ENCODE results near the gene CXCR5.

Gene CXCR5

DNA sequence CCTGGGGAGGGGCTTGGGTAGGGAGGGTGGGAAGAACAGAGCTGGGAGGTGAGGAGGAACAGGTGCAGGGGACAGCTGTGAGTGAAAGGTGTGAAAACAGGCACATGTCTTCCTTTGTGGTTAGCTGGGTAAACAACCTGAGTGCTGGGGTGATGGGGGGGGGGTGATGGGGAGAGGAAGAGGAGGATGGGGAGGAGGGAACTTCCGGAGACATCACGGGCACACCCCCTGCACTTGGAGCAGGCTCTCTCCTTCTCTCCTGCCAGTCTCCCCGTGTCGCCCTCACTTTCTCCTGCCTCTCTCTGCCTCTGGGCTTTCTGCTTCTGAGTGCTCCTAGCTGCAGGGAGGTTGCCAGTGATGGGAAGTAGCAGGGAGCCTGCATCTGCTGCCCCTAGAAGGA lies 8.8 kb downstream of the CXCR5 start:
- H3K4me1 ChIP-seq (ENCODE audit: control insufficient read depth in 1 of 2, insufficient read depth in 1 of 2, low read depth in 1 of 2, low read length in 1 of 2) = peaks cover 57 to 66% of the 10 kb centered on the region in 2 experiments
- no peaks in the 10 kb centered on the region for H3K27me3 ChIP-seq
- TF ChIP-seq, protein P1, sequence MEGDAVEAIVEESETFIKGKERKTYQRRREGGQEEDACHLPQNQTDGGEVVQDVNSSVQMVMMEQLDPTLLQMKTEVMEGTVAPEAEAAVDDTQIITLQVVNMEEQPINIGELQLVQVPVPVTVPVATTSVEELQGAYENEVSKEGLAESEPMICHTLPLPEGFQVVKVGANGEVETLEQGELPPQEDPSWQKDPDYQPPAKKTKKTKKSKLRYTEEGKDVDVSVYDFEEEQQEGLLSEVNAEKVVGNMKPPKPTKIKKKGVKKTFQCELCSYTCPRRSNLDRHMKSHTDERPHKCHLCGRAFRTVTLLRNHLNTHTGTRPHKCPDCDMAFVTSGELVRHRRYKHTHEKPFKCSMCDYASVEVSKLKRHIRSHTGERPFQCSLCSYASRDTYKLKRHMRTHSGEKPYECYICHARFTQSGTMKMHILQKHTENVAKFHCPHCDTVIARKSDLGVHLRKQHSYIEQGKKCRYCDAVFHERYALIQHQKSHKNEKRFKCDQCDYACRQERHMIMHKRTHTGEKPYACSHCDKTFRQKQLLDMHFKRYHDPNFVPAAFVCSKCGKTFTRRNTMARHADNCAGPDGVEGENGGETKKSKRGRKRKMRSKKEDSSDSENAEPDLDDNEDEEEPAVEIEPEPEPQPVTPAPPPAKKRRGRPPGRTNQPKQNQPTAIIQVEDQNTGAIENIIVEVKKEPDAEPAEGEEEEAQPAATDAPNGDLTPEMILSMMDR (IDR thresholded peaks at IDR 0.05) = no peak
- no peaks in the 10 kb centered on the region for H3K36me3 ChIP-seq
- peak overlapping the region; percentile 48 to 53 for H3K4me3 ChIP-seq (ENCODE audit: low read depth in 1 of 2, low read length in 1 of 2)
- no peaks in the 10 kb centered on the region for H3K9me3 ChIP-seq
- H3K27ac ChIP-seq = peak overlapping the region; percentile 97

DNA sequence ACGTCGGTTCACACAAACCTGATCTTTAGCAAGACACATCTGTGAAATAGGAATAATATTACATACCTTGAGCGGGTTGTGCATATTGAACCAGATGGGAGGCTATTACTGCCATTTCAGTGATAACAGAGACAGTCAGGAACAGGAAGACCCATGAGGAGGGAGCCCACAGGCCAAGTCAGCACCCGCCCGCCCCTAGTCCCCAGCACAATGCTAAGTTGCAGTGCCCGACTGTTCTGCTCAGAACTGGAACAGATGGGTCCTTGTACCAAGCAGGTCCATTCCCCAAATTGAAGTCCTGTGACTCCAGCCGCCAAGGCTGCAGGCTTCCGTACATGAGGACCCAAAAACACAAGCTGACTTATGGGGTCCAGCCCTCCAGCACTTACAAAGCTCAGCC lies 9.3 kb downstream of the CXCR5 start:
- peak overlapping the region; percentile 48 to 53 for H3K4me3 ChIP-seq (ENCODE audit: low read depth in 1 of 2, low read length in 1 of 2)
- peaks cover 59 to 68% of the 10 kb centered on the region in 2 experiments for H3K4me1 ChIP-seq (ENCODE audit: control insufficient read depth in 1 of 2, insufficient read depth in 1 of 2, low read depth in 1 of 2, low read length in 1 of 2)

DNA sequence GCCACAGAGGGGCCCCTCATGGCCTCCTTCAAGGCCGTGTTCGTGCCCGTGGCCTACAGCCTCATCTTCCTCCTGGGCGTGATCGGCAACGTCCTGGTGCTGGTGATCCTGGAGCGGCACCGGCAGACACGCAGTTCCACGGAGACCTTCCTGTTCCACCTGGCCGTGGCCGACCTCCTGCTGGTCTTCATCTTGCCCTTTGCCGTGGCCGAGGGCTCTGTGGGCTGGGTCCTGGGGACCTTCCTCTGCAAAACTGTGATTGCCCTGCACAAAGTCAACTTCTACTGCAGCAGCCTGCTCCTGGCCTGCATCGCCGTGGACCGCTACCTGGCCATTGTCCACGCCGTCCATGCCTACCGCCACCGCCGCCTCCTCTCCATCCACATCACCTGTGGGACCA lies 10.0 kb downstream of the CXCR5 start:
- peak overlapping the region; percentile 97 for H3K27ac ChIP-seq

More for the DNA sequence above, 9.3 kb downstream of the CXCR5 start:
- Histone ChIP-seq H3K27ac (peak overlapping the region; percentile 97), H3K36me3 (no peaks in the 10 kb centered on the region), H3K27me3 (no peaks in the 10 kb centered on the region), H3K9me3 (no peaks in the 10 kb centered on the region)
- TF ChIP-seq, protein P1 (IDR thresholded peaks at IDR 0.05) = no peak

DNA sequence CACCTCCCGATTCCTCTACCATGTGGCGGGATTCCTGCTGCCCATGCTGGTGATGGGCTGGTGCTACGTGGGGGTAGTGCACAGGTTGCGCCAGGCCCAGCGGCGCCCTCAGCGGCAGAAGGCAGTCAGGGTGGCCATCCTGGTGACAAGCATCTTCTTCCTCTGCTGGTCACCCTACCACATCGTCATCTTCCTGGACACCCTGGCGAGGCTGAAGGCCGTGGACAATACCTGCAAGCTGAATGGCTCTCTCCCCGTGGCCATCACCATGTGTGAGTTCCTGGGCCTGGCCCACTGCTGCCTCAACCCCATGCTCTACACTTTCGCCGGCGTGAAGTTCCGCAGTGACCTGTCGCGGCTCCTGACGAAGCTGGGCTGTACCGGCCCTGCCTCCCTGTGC lies 10.5 kb downstream of the CXCR5 start:
- TF ChIP-seq, protein P1 (IDR thresholded peaks at IDR 0.05) = no peak
- Histone ChIP-seq H3K4me3 (ENCODE audit: low read depth in 1 of 2, low read length in 1 of 2) (no peak overlapping the region), H3K9me3 (no peaks in the 10 kb centered on the region), H3K4me1 (ENCODE audit: control insufficient read depth in 1 of 2, insufficient read depth in 1 of 2, low read depth in 1 of 2, low read length in 1 of 2) (peaks cover 59 to 68% of the 10 kb centered on the region in 2 experiments), H3K27ac (no peak overlapping the region), H3K27me3 (no peaks in the 10 kb centered on the region), H3K36me3 (no peaks in the 10 kb centered on the region)

More for the DNA sequence above, 10.0 kb downstream of the CXCR5 start:
- Histone ChIP-seq H3K4me3 (ENCODE audit: low read depth in 1 of 2, low read length in 1 of 2) (no peak overlapping the region), H3K4me1 (ENCODE audit: control insufficient read depth in 1 of 2, insufficient read depth in 1 of 2, low read depth in 1 of 2, low read length in 1 of 2) (peaks cover 59 to 68% of the 10 kb centered on the region in 2 experiments), H3K27me3 (no peaks in the 10 kb centered on the region), H3K9me3 (no peaks in the 10 kb centered on the region), H3K36me3 (no peaks in the 10 kb centered on the region)
- TF ChIP-seq, protein P1 (IDR thresholded peaks at IDR 0.05) = no peak

DNA sequence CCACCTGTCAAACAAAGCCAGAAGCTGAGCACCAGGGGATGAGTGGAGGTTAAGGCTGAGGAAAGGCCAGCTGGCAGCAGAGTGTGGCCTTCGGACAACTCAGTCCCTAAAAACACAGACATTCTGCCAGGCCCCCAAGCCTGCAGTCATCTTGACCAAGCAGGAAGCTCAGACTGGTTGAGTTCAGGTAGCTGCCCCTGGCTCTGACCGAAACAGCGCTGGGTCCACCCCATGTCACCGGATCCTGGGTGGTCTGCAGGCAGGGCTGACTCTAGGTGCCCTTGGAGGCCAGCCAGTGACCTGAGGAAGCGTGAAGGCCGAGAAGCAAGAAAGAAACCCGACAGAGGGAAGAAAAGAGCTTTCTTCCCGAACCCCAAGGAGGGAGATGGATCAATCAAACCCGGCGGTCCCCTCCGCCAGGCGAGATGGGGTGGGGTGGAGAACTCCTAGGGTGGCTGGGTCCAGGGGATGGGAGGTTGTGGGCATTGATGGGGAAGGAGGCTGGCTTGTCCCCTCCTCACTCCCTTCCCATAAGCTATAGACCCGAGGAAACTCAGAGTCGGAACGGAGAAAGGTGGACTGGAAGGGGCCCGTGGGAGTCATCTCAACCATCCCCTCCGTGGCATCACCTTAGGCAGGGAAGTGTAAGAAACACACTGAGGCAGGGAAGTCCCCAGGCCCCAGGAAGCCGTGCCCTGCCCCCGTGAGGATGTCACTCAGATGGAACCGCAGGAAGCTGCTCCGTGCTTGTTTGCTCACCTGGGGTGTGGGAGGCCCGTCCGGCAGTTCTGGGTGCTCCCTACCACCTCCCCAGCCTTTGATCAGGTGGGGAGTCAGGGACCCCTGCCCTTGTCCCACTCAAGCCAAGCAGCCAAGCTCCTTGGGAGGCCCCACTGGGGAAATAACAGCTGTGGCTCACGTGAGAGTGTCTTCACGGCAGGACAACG lies 11.7 kb downstream of the CXCR5 start:
- H3K4me3 ChIP-seq (ENCODE audit: low read depth in 1 of 2, low read length in 1 of 2) = no peak overlapping the region
- H3K4me1 ChIP-seq (ENCODE audit: control insufficient read depth in 1 of 2, insufficient read depth in 1 of 2, low read depth in 1 of 2, low read length in 1 of 2) = peaks cover 59 to 68% of the 10 kb centered on the region in 2 experiments
- peak overlapping the region; percentile 90 for H3K27ac ChIP-seq
- TF ChIP-seq, protein P1 (IDR thresholded peaks at IDR 0.05) = no peak
- no peaks in the 10 kb centered on the region for H3K9me3 ChIP-seq
- H3K36me3 ChIP-seq = no peaks in the 10 kb centered on the region
- no peaks in the 10 kb centered on the region for H3K27me3 ChIP-seq

Data from neutrophil (primary cell).